ENCODE results near the gene FBXL20. TPM values are rescaled to one million over a fixed set of nuclear protein-coding genes. Genes with fewer than 3 reads are reported as not detected.
"Not testable (repeated sequence)": the region's sequence is repeated elsewhere in the genome, so short reads cannot be mapped to it uniquely, and the experiment has no call there.

The FBXL20 gene
- total RNA-seq, 4 donors from 2014 or later = 20.5 to 34.7 (median 26.6) TPM

GRCh38 chr17:39284685-39285084 lies 116.7 kb downstream of the FBXL20 start:
- peaks cover 0 to 40% (median 0%) of the 10 kb centered on the region in 3 donors for H3K36me3 ChIP-seq
- H3K9me3 ChIP-seq = no peaks in the 10 kb centered on the region
- H3K27me3 ChIP-seq = no peaks in the 10 kb centered on the region
- H3K27ac ChIP-seq = no peak overlapping the region
- H3K4me3 ChIP-seq = no peak overlapping the region
- no peak for TF ChIP-seq POLR2A (IDR thresholded peaks at IDR 0.05)
- no peak for TF ChIP-seq CTCF (IDR thresholded peaks at IDR 0.05)
- no peaks in the 10 kb centered on the region for H3K4me1 ChIP-seq
- no peak for DNase-seq

- no peaks in the 10 kb centered on the region for H3K9me3 ChIP-seq
- DNase-seq = no peak
- no peak for TF ChIP-seq POLR2A (IDR thresholded peaks at IDR 0.05)
- no peak for TF ChIP-seq CTCF (IDR thresholded peaks at IDR 0.05)
- no peak overlapping the region for H3K4me3 ChIP-seq
- no peak overlapping the region for H3K27ac ChIP-seq
- H3K27me3 ChIP-seq = no peaks in the 10 kb centered on the region
- H3K4me1 ChIP-seq = no peaks in the 10 kb centered on the region
- peaks cover 0 to 43% (median 0%) of the 10 kb centered on the region in 3 donors for H3K36me3 ChIP-seq
Measured at GRCh38 chr17:39283896-39284295, 117.5 kb downstream of the FBXL20 start.

- H3K27me3 ChIP-seq = no peaks in the 10 kb centered on the region
- H3K4me3 ChIP-seq = no peak overlapping the region
- no peaks in the 10 kb centered on the region for H3K9me3 ChIP-seq
- DNase-seq = no peak
- no peak overlapping the region for H3K27ac ChIP-seq
- peaks cover 0 to 48% (median 0%) of the 10 kb centered on the region in 3 donors for H3K36me3 ChIP-seq
- no peak for TF ChIP-seq POLR2A (IDR thresholded peaks at IDR 0.05)
- TF ChIP-seq CTCF (IDR thresholded peaks at IDR 0.05) = no peak
- no peaks in the 10 kb centered on the region for H3K4me1 ChIP-seq
Measured at GRCh38 chr17:39283098-39283497, 118.3 kb downstream of the FBXL20 start.

GRCh38 chr17:39281806-39282205 lies 119.6 kb downstream of the FBXL20 start:
- peaks cover 0 to 59% (median 0%) of the 10 kb centered on the region in 3 donors for H3K36me3 ChIP-seq
- no peak overlapping the region for H3K27ac ChIP-seq
- no peak for TF ChIP-seq POLR2A (IDR thresholded peaks at IDR 0.05)

GRCh38 chr17:39278246-39278645 lies 123.2 kb downstream of the FBXL20 start:
- not testable (repeated sequence) for H3K27ac ChIP-seq, DNase-seq, H3K4me3 ChIP-seq, H3K27me3 ChIP-seq, H3K4me1 ChIP-seq, H3K9me3 ChIP-seq
- peaks cover 0 to 77% (median 0%) of the 10 kb centered on the region in 3 donors for H3K36me3 ChIP-seq

More at GRCh38 chr17:39281806-39282205, 119.6 kb downstream of the FBXL20 start:
- Histone ChIP-seq H3K4me3 (no peak overlapping the region), H3K27me3 (no peaks in the 10 kb centered on the region), H3K9me3 (no peaks in the 10 kb centered on the region), H3K4me1 (no peaks in the 10 kb centered on the region)
- DNase-seq = no peak

- no peak for DNase-seq
- H3K27me3 ChIP-seq = no peaks in the 10 kb centered on the region
- H3K36me3 ChIP-seq = peaks cover 0 to 81% (median 0%) of the 10 kb centered on the region in 3 donors
- TF ChIP-seq CTCF (IDR thresholded peaks at IDR 0.05) (no peak), POLR2A (IDR thresholded peaks at IDR 0.05) (no peak)
- no peaks in the 10 kb centered on the region for H3K4me1 ChIP-seq
- H3K9me3 ChIP-seq = no peaks in the 10 kb centered on the region
- no peak overlapping the region for H3K4me3 ChIP-seq
- no peak overlapping the region for H3K27ac ChIP-seq
Measured at GRCh38 chr17:39277110-39277509, 124.3 kb downstream of the FBXL20 start.

- TF ChIP-seq CTCF (IDR thresholded peaks at IDR 0.05) (no peak), POLR2A (IDR thresholded peaks at IDR 0.05) (no peak)
- Histone ChIP-seq H3K4me1 (no peaks in the 10 kb centered on the region), H3K9me3 (no peaks in the 10 kb centered on the region), H3K27me3 (no peaks in the 10 kb centered on the region), H3K27ac (no peak overlapping the region), H3K36me3 (peaks cover 0 to 84% (median 0%) of the 10 kb centered on the region in 3 donors), H3K4me3 (no peak overlapping the region)
- DNase-seq = no peak
Measured at GRCh38 chr17:39276113-39276512, 125.3 kb downstream of the FBXL20 start.

All from Peyer's patch (tissue), 4 donors.